Liver (tissue), 9 donors: Measurements from ENCODE around the gene GABRA5. TPM values are rescaled to one million over a fixed set of nuclear protein-coding genes. Genes with fewer than 3 reads are reported as not detected.

Experiments
- DNase-seq: peaks from one replicate; pipeline ENCODE4 v3.0.0-alpha.2; 2017; ENCODE audit warnings: low spot score
- H3K27ac ChIP-seq, 2 donors: one replicate each; pipeline ENCODE4 v1.7.0; 2013; ENCODE audit warnings: inconsistent platforms in 2 of 2, low read length in 2 of 2, control low read depth in 1 of 2, low read depth in 1 of 2, mild to moderate bottlenecking in 1 of 2
- H3K27me3 ChIP-seq, 4 donors: one replicate each; pipeline versions ENCODE4 v1.6.1 to v1.7.0; 2013; ENCODE audit warnings: low read length in 3 of 4, inconsistent platforms in 1 of 4, mild to moderate bottlenecking in 1 of 4, moderate library complexity in 1 of 4; ENCODE audit not compliant: control insufficient read depth in 4 of 4, insufficient read depth in 4 of 4
- H3K36me3 ChIP-seq, 4 donors: one replicate each; pipeline versions ENCODE4 v1.6.1 to v1.7.0; 2013; ENCODE audit warnings: low read length in 3 of 4, mild to moderate bottlenecking in 3 of 4, low read depth in 1 of 4, moderate library complexity in 1 of 4; ENCODE audit not compliant: control insufficient read depth in 4 of 4, insufficient read depth in 3 of 4
- H3K4me1 ChIP-seq, 4 donors: one replicate each; pipeline versions ENCODE4 v1.6.1 to v1.7.0; 2013; ENCODE audit warnings: low read length in 3 of 4, mild to moderate bottlenecking in 3 of 4, moderate library complexity in 1 of 4; ENCODE audit not compliant: control insufficient read depth in 4 of 4, insufficient read depth in 4 of 4
- H3K4me3 ChIP-seq, 3 donors: one replicate each; pipeline versions ENCODE4 v1.6.1 to v1.7.0; 2013; ENCODE audit warnings: low read length in 3 of 3, control low read depth in 1 of 3, low read depth in 1 of 3, mild to moderate bottlenecking in 1 of 3
- H3K9ac ChIP-seq, 2 donors: one replicate each; pipeline ENCODE4 v1.7.0; 2013; ENCODE audit warnings: low read length in 2 of 2, mild to moderate bottlenecking in 2 of 2, moderate library complexity in 2 of 2, control low read depth in 1 of 2, low read depth in 1 of 2
- H3K9me3 ChIP-seq, 4 donors: one replicate each; pipeline versions ENCODE4 v1.6.1 to v1.7.0; 2013; ENCODE audit warnings: low read length in 3 of 4; ENCODE audit not compliant: control insufficient read depth in 4 of 4
- ATF3 ChIP-seq: IDR thresholded peaks from 2 replicates; pipeline ENCODE4 v1.6.1; 2016; ENCODE audit warnings: antibody characterized with exemption
- EGR1 ChIP-seq, 2 donors: IDR thresholded peaks; 2 replicates each; pipeline ENCODE4 v1.6.1; 2016 to 2018; ENCODE audit warnings: antibody characterized with exemption in 2 of 2, low read depth in 2 of 2
- FOXA1 ChIP-seq: IDR thresholded peaks from 2 replicates; pipeline ENCODE4 v1.6.1; 2016; ENCODE audit warnings: antibody characterized with exemption
- FOXA2 ChIP-seq: IDR thresholded peaks from 2 replicates; pipeline ENCODE4 v1.6.1; 2016; ENCODE audit warnings: antibody characterized with exemption
- GABPA ChIP-seq, 2 donors: IDR thresholded peaks in 1 of 2; conservative IDR thresholded peaks in 1 of 2; 2 replicates each; pipeline ENCODE4 v1.6.1; 2016; ENCODE audit warnings: antibody characterized with exemption in 2 of 2, mild to moderate bottlenecking in 1 of 2, moderate library complexity in 1 of 2
- HNF4A ChIP-seq, 2 donors: conservative IDR thresholded peaks; 2 replicates each; pipeline ENCODE4 v1.6.1; 2016; ENCODE audit warnings: antibody characterized with exemption in 2 of 2, mild to moderate bottlenecking in 2 of 2
- HNF4G ChIP-seq: IDR thresholded peaks from 2 replicates; pipeline ENCODE4 v1.6.1; 2016; ENCODE audit warnings: antibody characterized with exemption
- JUND ChIP-seq, 2 donors: IDR thresholded peaks; 2 replicates each; pipeline ENCODE4 v1.6.1; 2016; ENCODE audit warnings: antibody characterized with exemption in 2 of 2
- MAX ChIP-seq: IDR thresholded peaks from 2 replicates; pipeline ENCODE4 v1.6.1; 2016; ENCODE audit warnings: antibody characterized with exemption
- NR2F2 ChIP-seq: IDR thresholded peaks from 2 replicates; pipeline ENCODE4 v1.6.1; 2016; ENCODE audit warnings: antibody characterized with exemption
- RAD21 ChIP-seq, 2 donors: IDR thresholded peaks; 2 replicates each; pipeline ENCODE4 v1.6.1; 2016; ENCODE audit warnings: antibody characterized with exemption in 2 of 2, mild to moderate bottlenecking in 2 of 2
- RXRA ChIP-seq, 2 donors: IDR thresholded peaks; 2 replicates each; pipeline ENCODE4 v1.6.1; 2017 to 2018; ENCODE audit warnings: antibody characterized with exemption in 2 of 2, mild to moderate bottlenecking in 1 of 2
- SP1 ChIP-seq: IDR thresholded peaks from 2 replicates; pipeline ENCODE4 v1.6.1; 2018; ENCODE audit warnings: antibody characterized with exemption, mild to moderate bottlenecking
- TAF1 ChIP-seq: conservative IDR thresholded peaks from 2 replicates; pipeline ENCODE4 v1.6.1; 2016; ENCODE audit warnings: antibody characterized with exemption, mild to moderate bottlenecking
- YY1 ChIP-seq: IDR thresholded peaks from 2 replicates; pipeline ENCODE4 v1.6.1; 2016; ENCODE audit warnings: antibody characterized with exemption, mild to moderate bottlenecking
- WGBS: extraction: QIAGEN DNeasy Blood & Tissue Kit; methylation state at CpG from one replicate; pipeline ENCODE4 v1.1.7; 2013; 5-methylcytosine and 5-hydroxymethylcytosine counted together
- polyA plus RNA-seq, 2 donors: library from polyadenylated mRNA; stranded (reverse) in 1 of 2; unstranded in 1 of 2; fragments of 200-250 nt in 1 of 2; fragments of >200 nt in 1 of 2; fragmentation: Nextera tagmentation in 1 of 2; extraction: Ambion mirVana in 1 of 2; gene quantifications; one replicate each; pipeline versions ENCODE4 v1.2.1 to v1.2.3, GENCODE V29; 2013 to 2015
- total RNA-seq, 2 donors: library from RNA; depleted of rRNA; stranded (reverse); fragments of >200 nt; gene quantifications; one replicate each; pipeline ENCODE4 v1.2.3, GENCODE V29; 2014
- TF ChIP-seq, protein P1 (sequence below): fragments of 150-350 bp; IDR thresholded peaks from 2 replicates; pipeline ENCODE4 v1.5.1; 2017; ENCODE audit warnings: improper control_type of control experiment, low read depth, low read length; ENCODE audit not compliant: missing input control
- TF ChIP-seq, protein P2 (sequence below): IDR thresholded peaks from 2 replicates; pipeline ENCODE4 v1.6.1; 2016; ENCODE audit warnings: antibody characterized with exemption
- TF ChIP-seq, protein P3 (sequence below): IDR thresholded peaks from 2 replicates; pipeline ENCODE4 v1.6.1; 2016; ENCODE audit warnings: antibody characterized with exemption, mild to moderate bottlenecking
- donor health status: healthy.
- donor health status: healthy.
- donor health status: healthy.
- donor health status: healthy.
- donor health status: healthy.

The GABRA5 gene
- total and polyA plus RNA-seq, 4 donors, result not detected

DNA sequence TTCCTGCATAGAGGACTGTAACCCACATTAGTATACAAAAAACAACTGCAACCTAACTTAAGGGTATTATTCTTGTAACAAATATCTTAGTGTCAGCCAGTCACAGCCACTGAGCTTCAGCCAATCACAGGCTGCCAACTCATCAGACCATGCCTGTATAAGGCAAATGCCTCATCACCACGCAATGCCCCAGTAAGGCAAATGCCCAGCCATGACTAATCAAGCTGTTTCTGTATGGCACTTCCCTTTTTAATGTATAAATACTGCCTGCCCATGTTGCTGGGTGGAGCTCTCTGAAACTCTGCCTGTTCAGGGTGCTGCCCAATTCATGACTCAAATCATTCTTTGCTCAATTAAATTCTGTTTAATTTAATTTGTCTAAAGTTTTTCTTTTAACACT lies 18.4 kb upstream of the GABRA5 start:
- H3K27ac ChIP-seq, result no peak overlapping the region
- H3K9ac ChIP-seq, result no peak overlapping the region
- no peak for DNase-seq
- no peaks in the 10 kb centered on the region for H3K4me1 ChIP-seq
- 67% methylated on average over 1 of the region's 1 CpG for WGBS
- no peaks in the 10 kb centered on the region for H3K9me3 ChIP-seq
- no peaks in the 10 kb centered on the region for H3K36me3 ChIP-seq
- no peak overlapping the region for H3K4me3 ChIP-seq
- TF ChIP-seq RAD21 (IDR thresholded peaks at IDR 0.05) (no peak), TAF1 (no peak), FOXA1 (no peak), EGR1 (IDR thresholded peaks at IDR 0.05; ENCODE audit: low read depth in 2 of 2) (no peak), HNF4A (conservative IDR thresholded peaks at IDR 0.05) (no peak), HNF4G (no peak), NR2F2 (no peak), YY1 (no peak), MAX (no peak), SP1 (no peak), GABPA (IDR thresholded peaks at IDR 0.05 in 1 of 2, conservative IDR thresholded peaks at IDR 0.05 in 1 of 2) (no peak), FOXA2 (no peak), ATF3 (no peak), JUND (IDR thresholded peaks at IDR 0.05) (no peak)
- TF ChIP-seq, protein P1, sequence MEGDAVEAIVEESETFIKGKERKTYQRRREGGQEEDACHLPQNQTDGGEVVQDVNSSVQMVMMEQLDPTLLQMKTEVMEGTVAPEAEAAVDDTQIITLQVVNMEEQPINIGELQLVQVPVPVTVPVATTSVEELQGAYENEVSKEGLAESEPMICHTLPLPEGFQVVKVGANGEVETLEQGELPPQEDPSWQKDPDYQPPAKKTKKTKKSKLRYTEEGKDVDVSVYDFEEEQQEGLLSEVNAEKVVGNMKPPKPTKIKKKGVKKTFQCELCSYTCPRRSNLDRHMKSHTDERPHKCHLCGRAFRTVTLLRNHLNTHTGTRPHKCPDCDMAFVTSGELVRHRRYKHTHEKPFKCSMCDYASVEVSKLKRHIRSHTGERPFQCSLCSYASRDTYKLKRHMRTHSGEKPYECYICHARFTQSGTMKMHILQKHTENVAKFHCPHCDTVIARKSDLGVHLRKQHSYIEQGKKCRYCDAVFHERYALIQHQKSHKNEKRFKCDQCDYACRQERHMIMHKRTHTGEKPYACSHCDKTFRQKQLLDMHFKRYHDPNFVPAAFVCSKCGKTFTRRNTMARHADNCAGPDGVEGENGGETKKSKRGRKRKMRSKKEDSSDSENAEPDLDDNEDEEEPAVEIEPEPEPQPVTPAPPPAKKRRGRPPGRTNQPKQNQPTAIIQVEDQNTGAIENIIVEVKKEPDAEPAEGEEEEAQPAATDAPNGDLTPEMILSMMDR, result no peak
- TF ChIP-seq, protein P2, sequence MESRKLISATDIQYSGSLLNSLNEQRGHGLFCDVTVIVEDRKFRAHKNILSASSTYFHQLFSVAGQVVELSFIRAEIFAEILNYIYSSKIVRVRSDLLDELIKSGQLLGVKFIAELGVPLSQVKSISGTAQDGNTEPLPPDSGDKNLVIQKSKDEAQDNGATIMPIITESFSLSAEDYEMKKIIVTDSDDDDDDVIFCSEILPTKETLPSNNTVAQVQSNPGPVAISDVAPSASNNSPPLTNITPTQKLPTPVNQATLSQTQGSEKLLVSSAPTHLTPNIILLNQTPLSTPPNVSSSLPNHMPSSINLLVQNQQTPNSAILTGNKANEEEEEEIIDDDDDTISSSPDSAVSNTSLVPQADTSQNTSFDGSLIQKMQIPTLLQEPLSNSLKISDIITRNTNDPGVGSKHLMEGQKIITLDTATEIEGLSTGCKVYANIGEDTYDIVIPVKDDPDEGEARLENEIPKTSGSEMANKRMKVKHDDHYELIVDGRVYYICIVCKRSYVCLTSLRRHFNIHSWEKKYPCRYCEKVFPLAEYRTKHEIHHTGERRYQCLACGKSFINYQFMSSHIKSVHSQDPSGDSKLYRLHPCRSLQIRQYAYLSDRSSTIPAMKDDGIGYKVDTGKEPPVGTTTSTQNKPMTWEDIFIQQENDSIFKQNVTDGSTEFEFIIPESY, result no peak
- peaks cover 0 to 2% (median 0%) of the 10 kb centered on the region in 4 donors for H3K27me3 ChIP-seq

- Histone ChIP-seq H3K27me3 (peaks cover 0 to 2% (median 0%) of the 10 kb centered on the region in 4 donors), H3K4me1 (no peaks in the 10 kb centered on the region), H3K27ac (no peak overlapping the region), H3K4me3 (no peak overlapping the region), H3K36me3 (no peaks in the 10 kb centered on the region), H3K9ac (no peak overlapping the region), H3K9me3 (no peaks in the 10 kb centered on the region)
- 88% methylated on average over 3 of the region's 3 CpGs for WGBS
- TF ChIP-seq, protein P3, sequence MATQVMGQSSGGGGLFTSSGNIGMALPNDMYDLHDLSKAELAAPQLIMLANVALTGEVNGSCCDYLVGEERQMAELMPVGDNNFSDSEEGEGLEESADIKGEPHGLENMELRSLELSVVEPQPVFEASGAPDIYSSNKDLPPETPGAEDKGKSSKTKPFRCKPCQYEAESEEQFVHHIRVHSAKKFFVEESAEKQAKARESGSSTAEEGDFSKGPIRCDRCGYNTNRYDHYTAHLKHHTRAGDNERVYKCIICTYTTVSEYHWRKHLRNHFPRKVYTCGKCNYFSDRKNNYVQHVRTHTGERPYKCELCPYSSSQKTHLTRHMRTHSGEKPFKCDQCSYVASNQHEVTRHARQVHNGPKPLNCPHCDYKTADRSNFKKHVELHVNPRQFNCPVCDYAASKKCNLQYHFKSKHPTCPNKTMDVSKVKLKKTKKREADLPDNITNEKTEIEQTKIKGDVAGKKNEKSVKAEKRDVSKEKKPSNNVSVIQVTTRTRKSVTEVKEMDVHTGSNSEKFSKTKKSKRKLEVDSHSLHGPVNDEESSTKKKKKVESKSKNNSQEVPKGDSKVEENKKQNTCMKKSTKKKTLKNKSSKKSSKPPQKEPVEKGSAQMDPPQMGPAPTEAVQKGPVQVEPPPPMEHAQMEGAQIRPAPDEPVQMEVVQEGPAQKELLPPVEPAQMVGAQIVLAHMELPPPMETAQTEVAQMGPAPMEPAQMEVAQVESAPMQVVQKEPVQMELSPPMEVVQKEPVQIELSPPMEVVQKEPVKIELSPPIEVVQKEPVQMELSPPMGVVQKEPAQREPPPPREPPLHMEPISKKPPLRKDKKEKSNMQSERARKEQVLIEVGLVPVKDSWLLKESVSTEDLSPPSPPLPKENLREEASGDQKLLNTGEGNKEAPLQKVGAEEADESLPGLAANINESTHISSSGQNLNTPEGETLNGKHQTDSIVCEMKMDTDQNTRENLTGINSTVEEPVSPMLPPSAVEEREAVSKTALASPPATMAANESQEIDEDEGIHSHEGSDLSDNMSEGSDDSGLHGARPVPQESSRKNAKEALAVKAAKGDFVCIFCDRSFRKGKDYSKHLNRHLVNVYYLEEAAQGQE, result no peak
- TF ChIP-seq GABPA (IDR thresholded peaks at IDR 0.05 in 1 of 2, conservative IDR thresholded peaks at IDR 0.05 in 1 of 2), result no peak
- no peak for TF ChIP-seq MAX
- TF ChIP-seq JUND (IDR thresholded peaks at IDR 0.05), result no peak
- TF ChIP-seq RXRA (IDR thresholded peaks at IDR 0.05), result no peak
- TF ChIP-seq, protein P1, result no peak
- TF ChIP-seq ATF3, result no peak
- TF ChIP-seq YY1, result no peak
- TF ChIP-seq FOXA1, result no peak
- TF ChIP-seq, protein P2, result no peak
- TF ChIP-seq RAD21 (IDR thresholded peaks at IDR 0.05), result no peak
- no peak for TF ChIP-seq EGR1 (IDR thresholded peaks at IDR 0.05; ENCODE audit: low read depth in 2 of 2)
- TF ChIP-seq HNF4G, result no peak
- no peak for DNase-seq
Observed at GRCh38 chr15:26850161-26850560, 16.7 kb upstream of the GABRA5 start.
